GM21717 (cell line): ENCODE measurements around the gene ANKRD13D.

ENCODE experiments used
- ATAC-seq: cut with Tn5 transposase; IDR thresholded peaks from one replicate; pipeline ENCODE4 v1.9.1; 2021; ENCODE audit warnings: mild to moderate bottlenecking, moderate library complexity; ENCODE audit not compliant: unreplicated experiment

The ANKRD13D gene

GRCh38 chr11:67261946-67262681 lies 27.0 kb upstream of the ANKRD13D start:
- ATAC-seq = no peak

DNA sequence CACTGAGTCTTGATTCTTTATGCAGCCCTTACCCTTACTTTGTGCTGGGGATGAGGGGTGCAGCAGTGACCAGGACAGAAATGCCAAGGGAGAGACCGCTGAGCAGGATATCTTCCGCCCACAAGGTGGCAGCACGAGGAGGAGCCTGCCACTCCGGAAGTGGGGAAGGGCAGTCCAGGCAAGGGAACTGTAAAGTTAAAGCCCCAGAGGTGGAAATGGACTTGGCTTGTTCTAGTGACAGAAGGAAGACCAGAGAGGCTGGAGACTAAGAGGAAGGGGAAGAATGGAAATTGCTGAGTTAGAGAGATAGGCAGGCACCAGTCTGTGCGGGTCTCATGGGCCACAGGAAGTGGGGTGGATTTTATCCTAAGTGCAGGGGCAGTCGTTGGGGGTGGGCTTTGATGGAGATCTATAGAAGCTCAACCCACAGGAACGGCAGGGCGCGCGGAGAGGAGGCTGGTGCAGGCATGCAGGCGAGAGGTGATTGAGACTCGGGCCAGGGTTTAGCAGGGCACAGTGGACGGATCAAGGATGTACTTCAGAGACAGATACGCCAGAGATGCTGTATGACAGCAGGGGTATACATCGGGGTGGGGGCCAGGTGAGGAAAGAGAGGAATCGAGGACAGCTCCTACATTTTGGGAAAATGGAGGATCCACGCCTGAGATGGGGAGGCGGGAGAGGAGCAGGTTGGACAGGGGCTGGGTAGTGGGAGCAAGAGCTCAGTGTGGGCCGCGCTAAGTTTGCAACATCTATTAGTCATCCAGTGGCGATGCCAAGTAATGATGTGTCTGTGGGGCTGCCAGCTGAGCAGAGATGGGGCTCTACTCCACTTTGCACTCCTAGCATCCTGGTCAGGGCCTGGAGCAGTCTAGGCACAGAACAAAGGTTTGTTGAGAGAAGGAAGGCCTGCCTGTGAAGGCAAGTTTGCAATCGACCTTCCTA lies 26.1 kb upstream of the ANKRD13D start:
- peak; percentile 34 for ATAC-seq

DNA sequence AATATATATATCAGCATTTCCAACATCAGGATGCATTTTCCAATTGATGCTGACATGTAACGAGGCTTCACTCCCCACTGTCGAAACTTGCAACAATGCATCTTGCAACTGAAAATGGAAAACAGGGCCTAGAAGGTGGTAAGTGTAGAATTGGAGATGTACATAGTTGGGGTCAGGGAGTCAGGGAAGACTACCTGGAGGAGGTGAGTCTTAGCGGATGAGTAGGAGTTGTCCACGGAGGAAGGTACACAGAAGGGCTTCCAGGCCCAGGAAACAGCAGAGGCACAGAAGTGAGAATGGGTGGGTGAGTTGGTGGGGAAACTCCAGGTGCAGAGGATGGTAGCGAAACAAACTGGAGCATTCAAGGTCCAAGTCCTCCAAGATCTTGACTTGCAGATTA lies 24.8 kb upstream of the ANKRD13D start:
- ATAC-seq = no peak

GRCh38 chr11:67264877-67265632 lies 24.0 kb upstream of the ANKRD13D start:
- no peak for ATAC-seq

DNA sequence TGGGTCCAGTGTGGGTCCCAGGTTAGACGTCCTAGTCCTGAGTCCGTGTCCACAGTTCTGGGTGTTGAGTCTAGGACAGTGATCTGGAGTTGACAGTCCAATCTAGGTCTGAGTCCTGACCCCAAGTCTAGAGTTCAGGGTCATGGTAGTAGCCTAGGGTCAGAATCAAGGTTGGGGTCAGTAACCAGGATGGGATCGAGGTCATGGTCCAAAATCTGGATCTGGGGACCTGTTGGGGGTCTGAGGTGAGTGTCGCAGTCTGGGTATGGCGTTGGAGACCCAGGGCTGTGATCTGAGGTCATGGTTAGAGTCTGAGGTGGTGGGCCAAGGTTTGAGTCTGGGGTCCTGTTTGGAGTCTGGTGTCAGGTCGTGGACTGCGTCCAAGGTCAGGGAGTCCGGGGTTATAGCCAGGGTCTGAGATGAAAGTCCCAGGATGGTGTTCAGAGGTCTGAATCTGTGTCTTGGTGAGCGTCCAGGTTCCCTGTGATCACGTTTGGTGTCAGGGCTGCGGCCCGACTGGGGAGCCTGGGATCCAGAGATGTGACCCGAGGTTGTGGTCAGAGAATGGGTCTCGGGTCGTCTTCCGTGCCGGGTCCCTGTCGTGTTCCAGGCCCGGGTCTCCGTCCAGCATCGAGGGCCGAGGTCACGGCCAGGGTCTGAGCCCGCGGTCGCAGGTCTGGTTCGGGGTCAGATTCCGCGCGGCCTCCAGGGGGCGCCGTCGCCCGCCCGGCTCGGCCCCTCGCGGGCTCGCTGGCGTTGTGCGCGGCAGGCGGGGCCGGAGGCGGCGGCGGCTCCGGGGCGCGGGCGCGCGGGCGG lies 23.3 kb upstream of the ANKRD13D start:
- no peak for ATAC-seq

DNA sequence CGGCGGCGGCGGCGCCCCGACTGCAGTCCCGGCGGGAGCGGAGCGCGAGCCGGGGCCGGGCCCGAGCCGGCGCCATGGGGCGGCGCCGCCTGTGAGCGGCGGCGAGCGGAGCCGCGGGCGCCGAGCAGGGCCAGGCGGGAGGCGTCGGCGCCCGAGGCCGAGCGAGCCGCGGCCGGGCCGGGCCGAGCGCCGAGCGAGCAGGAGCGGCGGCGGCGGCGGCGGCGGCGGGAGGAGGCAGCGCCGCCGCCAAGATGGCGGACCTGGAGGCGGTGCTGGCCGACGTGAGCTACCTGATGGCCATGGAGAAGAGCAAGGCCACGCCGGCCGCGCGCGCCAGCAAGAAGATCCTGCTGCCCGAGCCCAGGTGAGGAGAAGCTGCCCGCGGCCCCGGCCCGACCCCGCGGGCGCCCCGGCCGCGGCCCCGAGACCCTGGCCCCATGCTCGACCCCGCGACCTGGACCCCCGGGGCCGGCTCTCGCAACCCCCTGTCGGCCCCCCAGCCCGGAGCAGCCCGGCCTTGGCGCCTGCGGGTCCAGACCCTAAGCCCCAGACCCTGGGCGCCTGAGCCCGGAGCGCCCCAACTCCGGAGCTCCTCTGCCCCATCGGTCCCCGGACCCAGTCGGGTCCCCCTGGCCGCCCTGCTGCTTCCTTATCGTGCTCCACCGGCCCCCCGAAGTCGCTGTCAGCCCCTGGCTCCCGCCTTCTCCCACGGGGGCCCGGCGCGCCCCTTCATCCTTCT lies 22.5 kb upstream of the ANKRD13D start, which contains the start of gene GRK2:
Gene GRK2, plus strand, starts transcription at position 25 of the 739 bp plus-strand sequence. Its CDS starts 227 bp downstream, at position 252.
- no peak for ATAC-seq

GRCh38 chr11:67267188-67268080 lies 21.7 kb upstream of the ANKRD13D start:
- no peak for ATAC-seq

DNA sequence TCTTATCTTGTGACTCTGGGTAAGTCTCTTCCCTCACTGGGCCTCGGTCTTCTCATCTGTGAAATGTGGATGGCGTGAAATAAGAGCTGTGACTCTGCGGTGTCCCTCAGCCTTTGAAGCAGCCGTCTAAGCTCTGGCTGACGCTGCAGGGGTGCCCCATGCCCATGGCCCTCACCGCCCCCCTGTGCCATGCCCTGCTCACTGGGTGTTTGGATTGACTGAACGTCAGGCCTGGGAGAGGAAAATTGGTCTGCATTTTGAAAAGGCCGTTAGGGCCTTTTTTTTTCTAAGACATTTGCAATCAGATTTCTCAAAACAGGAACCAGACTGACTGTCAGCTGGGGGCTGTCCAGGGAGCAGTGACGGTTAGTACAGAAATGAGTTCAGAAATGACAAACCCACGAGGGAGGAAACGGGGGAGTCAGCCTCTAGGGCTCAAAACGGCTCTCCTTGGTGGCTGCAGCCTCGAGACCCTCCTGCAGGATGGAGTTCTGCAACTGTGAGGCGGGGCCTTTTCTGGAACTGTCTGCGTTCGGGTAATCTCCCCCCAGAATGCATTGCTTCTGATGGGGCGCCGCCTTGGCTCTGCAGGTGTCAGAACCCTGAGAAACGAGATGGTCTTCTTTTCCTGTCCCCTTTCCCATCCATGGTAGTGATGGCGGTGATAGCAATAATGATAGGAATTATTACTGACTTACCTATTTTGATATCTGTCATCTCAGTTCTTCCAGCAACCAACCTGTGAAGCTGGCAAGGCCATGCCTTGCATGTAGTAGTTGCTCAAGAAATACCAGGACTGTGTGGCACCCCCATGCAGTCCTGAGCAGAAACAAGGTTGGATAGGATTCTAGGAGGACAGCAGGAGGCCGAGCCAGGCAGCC lies 20.8 kb upstream of the ANKRD13D start:
- peak; percentile 36 for ATAC-seq

GRCh38 chr11:67268962-67269268 lies 20.2 kb upstream of the ANKRD13D start:
- ATAC-seq = no peak

DNA sequence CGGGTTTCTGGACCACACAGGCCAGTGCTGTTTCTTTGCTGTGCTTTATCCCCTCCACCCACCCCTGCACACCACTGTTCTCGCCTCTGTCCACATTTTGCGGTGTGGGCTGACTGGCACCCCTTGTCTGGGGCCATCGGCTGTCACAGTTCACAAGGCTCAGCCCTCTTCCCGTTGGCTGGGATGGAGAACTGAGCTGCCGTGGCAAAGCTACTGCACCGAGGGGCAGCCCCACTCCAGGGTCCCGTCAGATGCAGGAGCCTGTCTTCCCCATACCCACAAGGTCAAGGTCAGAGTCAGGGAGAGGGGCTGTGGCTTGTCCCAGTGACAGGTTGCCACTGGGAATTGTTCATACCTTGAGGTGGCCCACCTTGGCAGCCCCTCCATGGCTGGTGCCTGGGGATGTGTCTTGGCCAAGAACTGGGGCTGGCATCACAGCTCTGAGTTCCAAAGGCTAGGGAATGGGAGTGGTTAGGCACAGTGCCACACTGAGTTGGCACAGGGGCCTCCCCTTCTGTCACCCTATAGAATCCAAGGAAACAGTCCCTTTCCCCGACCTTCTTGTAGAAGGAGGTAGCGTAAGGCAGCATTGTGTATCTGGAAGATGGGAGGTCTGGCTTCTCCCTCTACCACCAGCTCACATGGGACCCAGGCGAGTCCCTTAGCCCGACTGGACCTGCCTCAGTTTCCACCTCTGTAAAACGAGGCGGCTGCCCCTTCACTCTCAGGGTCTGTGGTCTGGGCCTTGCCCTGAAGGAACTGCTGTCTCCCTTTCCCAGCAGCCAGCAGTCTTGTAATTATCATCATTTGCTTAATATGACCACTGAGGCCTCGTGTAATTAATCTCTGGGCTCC lies 19.5 kb upstream of the ANKRD13D start:
- ATAC-seq = no peak

GRCh38 chr11:67270256-67271204 lies 18.6 kb upstream of the ANKRD13D start:
- no peak for ATAC-seq

DNA sequence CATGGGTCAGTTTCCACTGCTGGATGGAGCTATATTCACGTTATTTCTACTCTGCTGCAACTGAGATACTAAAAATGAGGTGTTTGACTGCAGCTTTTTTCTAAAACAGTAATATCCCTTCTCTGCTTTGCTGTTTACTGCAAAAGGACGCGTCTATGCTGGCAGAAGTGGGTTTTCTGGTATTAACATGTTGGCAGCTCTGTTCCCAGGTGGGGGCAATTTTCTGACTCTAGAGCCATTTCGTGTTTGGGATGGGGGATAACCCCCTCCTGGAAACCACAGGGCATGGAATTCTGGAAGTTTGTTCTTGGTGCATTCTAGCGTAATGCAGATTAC lies 17.9 kb upstream of the ANKRD13D start:
- ATAC-seq = no peak

- no peak for ATAC-seq
Measured at GRCh38 chr11:67271541-67272284, 17.4 kb upstream of the ANKRD13D start.

DNA sequence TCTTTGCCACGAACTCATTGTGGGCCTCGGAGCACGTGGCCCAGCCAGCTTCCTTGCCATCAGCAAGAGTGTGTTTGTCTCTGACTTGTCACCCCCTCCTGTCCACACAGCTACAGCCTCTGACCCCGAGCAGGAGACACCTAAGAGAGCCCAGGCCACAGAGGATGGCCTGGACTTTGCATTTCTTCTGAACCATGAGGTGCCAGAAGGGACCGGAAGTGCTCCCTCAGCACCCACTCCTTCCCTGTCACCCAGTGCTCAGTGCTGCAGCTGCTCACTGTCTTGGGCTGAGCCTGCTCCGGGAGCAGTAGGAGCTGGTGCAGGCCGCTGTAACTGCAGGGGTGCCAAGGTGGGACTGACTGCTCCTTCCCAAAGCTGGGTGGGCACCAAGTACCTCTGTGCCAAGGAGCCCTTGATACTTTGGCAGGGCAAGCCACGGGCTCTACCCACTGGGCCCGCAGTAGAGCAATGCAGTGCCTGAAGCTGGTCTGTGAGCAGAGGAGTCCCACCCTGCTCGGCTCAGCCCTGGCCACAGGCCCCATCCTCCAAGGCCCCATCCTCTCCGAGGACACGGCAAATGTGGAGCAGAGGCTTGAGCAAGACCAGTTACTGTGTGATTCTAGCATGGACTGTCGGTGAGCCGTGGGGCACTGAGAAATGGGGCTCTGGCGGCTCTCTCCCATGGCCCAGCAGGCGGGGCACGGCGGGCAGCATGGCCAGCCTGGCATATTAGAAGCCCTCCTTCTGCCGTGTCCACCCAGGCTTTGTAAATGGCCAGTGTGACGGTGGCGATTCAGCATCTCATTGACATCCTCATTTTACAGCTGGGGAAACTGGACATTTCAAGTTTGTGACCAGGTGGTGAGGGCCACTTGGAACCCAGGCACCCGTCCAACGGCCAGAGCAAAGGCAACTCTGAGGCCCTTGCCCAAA lies 16.5 kb upstream of the ANKRD13D start:
- ATAC-seq = no peak
